HepG2 (cell line): ENCODE measurements around the gene PPP1R16B. TPM values are rescaled to one million over a fixed set of nuclear protein-coding genes. Genes with fewer than 3 reads are reported as not detected.

Source experiments
- ATAC-seq: fragments of 200-7000 bp; cut with Tn5 transposase; 3 replicates; pipeline ENCODE4 v1.9.1; 2020; ENCODE audit warnings: mild to moderate bottlenecking, moderate library complexity
- BruUV-seq: library from RNA; stranded (reverse); fragments of 400-500 nt; replicated peaks from 2 replicates; lab custom pipeline; 2021; lab: Mats Ljungman, UMichigan
- CTCF ChIA-PET: fragments of 300-600 bp; formaldehyde crosslinking; extraction: SDS; loops from one replicate; lab custom pipeline; 2021; ENCODE audit warnings: low total read pairs, inconsistent platforms, low intra/inter-chr PET ratio; lab: Yijun Ruan, JAX
- POLR2A ChIA-PET: fragments of 350-600 bp; sonication (Branson Sonifier 250); formaldehyde crosslinking; loops from one replicate; lab custom pipeline; 2020; ENCODE audit warnings: antibody characterized with exemption, inconsistent platforms; lab: Yijun Ruan, JAX
- DNase-seq: peaks from one replicate; pipeline ENCODE4 v3.0.0-alpha.2; 2015; ENCODE audit warnings: low spot score
- FAIRE-seq: peaks from 3 replicates; lab custom pipeline; 2011; peaks lifted over from hg19 to GRCh38; lab: Jason Lieb, UNC
- H2AFZ ChIP-seq: one replicate; pipeline ENCODE4 v1.6.1; 2011; ENCODE audit warnings: low read length, inconsistent platforms
- H3K27ac ChIP-seq: fragments of 300-600 bp; 3 replicates; pipeline ENCODE4 v1.8.0; 2011; ENCODE audit warnings: mixed run types, mild to moderate bottlenecking, mixed read lengths, low read length, inconsistent platforms; ENCODE audit not compliant: insufficient read depth; ENCODE audit errors: extremely low read length
- H3K27me3 ChIP-seq, 2 experiments: fragments of 200-600 bp in 1 of 2; 2 replicates in 1 of 2; 3 replicates in 1 of 2; pipeline versions ENCODE4 v1.6.0 to v1.8.0; 2011; ENCODE audit warnings: low read length in 2 of 2, mild to moderate bottlenecking in 2 of 2, moderate library complexity in 2 of 2, inconsistent platforms in 1 of 2; ENCODE audit not compliant: insufficient read depth in 2 of 2, control insufficient read depth in 1 of 2
- H3K36me3 ChIP-seq, 2 experiments: fragments of 200-600 bp in 1 of 2; replicated peaks in 1 of 2; 2 replicates in 1 of 2; 3 replicates in 1 of 2; pipeline versions ENCODE4 v1.5.1 to v1.8.0; 2011; ENCODE audit warnings: low read length in 2 of 2, inconsistent platforms in 1 of 2; ENCODE audit not compliant: insufficient read depth in 2 of 2, control insufficient read depth in 1 of 2
- H3K4me1 ChIP-seq: 2 replicates; pipeline ENCODE4 v1.5.1; 2012; ENCODE audit warnings: low read length, inconsistent platforms; ENCODE audit not compliant: insufficient read depth
- H3K4me2 ChIP-seq: 2 replicates; pipeline ENCODE4 v1.6.0; 2011; ENCODE audit warnings: low read depth, low read length, inconsistent platforms
- H3K4me3 ChIP-seq, 3 experiments: fragments of 200-600 bp in 1 of 3; sonication (generic), shearing (Covaris generic) in 1 of 3; replicated peaks in 1 of 3; 2 replicates each; pipeline ENCODE4 v1.5.1; 2011 to 2016; ENCODE audit warnings: low read length in 3 of 3, inconsistent platforms in 2 of 3, low read depth in 2 of 3, mild to moderate bottlenecking in 2 of 3, control low read depth in 1 of 3, mixed read lengths in 1 of 3; ENCODE audit not compliant: insufficient read depth in 1 of 3
- H3K79me2 ChIP-seq: one replicate; pipeline ENCODE4 v1.6.1; 2011; ENCODE audit warnings: low read length, inconsistent platforms; ENCODE audit not compliant: insufficient read depth
- H3K9ac ChIP-seq: 2 replicates; pipeline ENCODE4 v1.6.0; 2011; ENCODE audit warnings: mild to moderate bottlenecking, low read depth, low read length, inconsistent platforms; ENCODE audit not compliant: insufficient read depth
- H3K9me3 ChIP-seq: 2 replicates; pipeline ENCODE4 v1.5.1; 2012; ENCODE audit warnings: mild to moderate bottlenecking, low read length
- H4K20me1 ChIP-seq: 2 replicates; pipeline ENCODE4 v1.6.0; 2011; ENCODE audit warnings: inconsistent platforms, mild to moderate bottlenecking, low read length, moderate library complexity; ENCODE audit not compliant: insufficient read depth
- GABPB1 ChIP-seq: IDR thresholded peaks from 2 replicates; pipeline ENCODE4 v1.6.1; 2016; ENCODE audit warnings: mild to moderate bottlenecking, missing genetic modification reagents, moderate library complexity, missing compliant biosample characterization
- HMGXB4 ChIP-seq, 2 experiments: sonication (generic) in 1 of 2; formaldehyde crosslinking in 1 of 2; IDR thresholded peaks; 2 replicates each; pipeline versions ENCODE4 v1.4.0 to v1.6.1; 2018 to 2020; ENCODE audit warnings: missing genetic modification reagents in 2 of 2, borderline replicate concordance in 1 of 2, low read depth in 1 of 2, mild to moderate bottlenecking in 1 of 2, missing biosample characterization in 1 of 2
- NR2F1 ChIP-seq, 2 experiments: fragments of 450-650 bp in 1 of 2; formaldehyde crosslinking in 1 of 2; IDR thresholded peaks; 2 replicates each; pipeline versions ENCODE4 v1.5.0 to v1.6.1; 2016 to 2020; ENCODE audit warnings: mild to moderate bottlenecking in 1 of 2, missing compliant biosample characterization in 1 of 2, missing genetic modification reagents in 1 of 2, moderate library complexity in 1 of 2
- SNAPC4 ChIP-seq: sonication (generic); formaldehyde crosslinking; IDR thresholded peaks from 2 replicates; pipeline ENCODE4 v1.4.0; 2020; ENCODE audit warnings: mild to moderate bottlenecking, missing genetic modification reagents
- ZNF136 ChIP-seq: sonication (generic); formaldehyde crosslinking; IDR thresholded peaks from 2 replicates; pipeline ENCODE4 v1.8.1; 2022; ENCODE audit warnings: low read depth, mild to moderate bottlenecking, moderate library complexity, missing genetic modification reagents
- ZNF446 ChIP-seq: sonication (generic); formaldehyde crosslinking; IDR thresholded peaks from 2 replicates; pipeline ENCODE4 v1.5.0; 2020; ENCODE audit warnings: mild to moderate bottlenecking, missing genetic modification reagents
- WGBS: methylation state at CpG from one replicate; pipeline ENCODE4 v1.1.6; 2017; ENCODE audit warnings: low lambda C conversion rate; 5-methylcytosine and 5-hydroxymethylcytosine counted together
- in situ Hi-C: cut with HindIII; loops from 2 replicates; pipeline ENCODE4 v1.10.0; 2017; ENCODE audit warnings: low pct_unique_long_range_greater_than_20kb; ENCODE audit not compliant: extremely low pct_ligation_motif_present
- intact Hi-C: fragments of 100-400 bp; cut with micrococcal nuclease; formaldehyde crosslinking; loops from one replicate; pipeline ENCODE4 v1.10.0; 2022; ENCODE audit not compliant: unreplicated experiment
- polyA plus RNA-seq, 8 experiments: library from polyadenylated mRNA; depleted of rRNA in 3 of 8; stranded (reverse) in 7 of 8; unstranded in 1 of 8; fragments of >200 nt; fragmentation: Illumina TruSeq in 4 of 8; extraction: Trizol in 4 of 8; gene quantifications; 2 replicates each; pipeline versions ENCODE4 v1.2.1 to v1.2.3, GENCODE V29; 2011 to 2016; ENCODE audit warnings: low read depth in 4 of 8, missing spikeins in 1 of 8, mixed read lengths in 1 of 8; ENCODE audit not compliant: insufficient read depth in 1 of 8
- total RNA-seq, 5 experiments: library from RNA; depleted of rRNA; stranded (reverse); fragments of >200 nt; fragmentation: Illumina TruSeq; extraction: Trizol; gene quantifications; 2 replicates each; pipeline ENCODE4 v1.2.3, GENCODE V29; 2016; ENCODE audit warnings: low read depth in 1 of 5

PPP1R16B gene
- total and polyA plus RNA-seq, 2 of the 13 experiments (the other 11 are each of a cell fraction or from before 2014, with no cell fraction given), result 0.02 to 0.11 TPM

- BruUV-seq, result no TSS peak
- DNase-seq (no peak), FAIRE-seq (no peak), ATAC-seq (no peak)
- no peak overlapping the region for H3K9ac ChIP-seq
- no peaks in the 10 kb centered on the region for H3K36me3 ChIP-seq
- WGBS, result 14% methylated on average over 6 of the region's 6 CpGs
- no peak overlapping the region for H2AFZ ChIP-seq
- ChIA-PET CTCF (interaction anchor here (0.6 to 2.0 kb wide), 5 partner anchors 33 to 247 kb away, joined by 3 to 9 read pairs (median 3); partner anchors contain the start of gene FAM83D), POLR2A (no interaction called here)
- no peak overlapping the region for H3K27ac ChIP-seq
- H3K4me1 ChIP-seq, result peaks cover 17% of the 10 kb centered on the region
- H3K9me3 ChIP-seq, result no peaks in the 10 kb centered on the region
- no peaks in the 10 kb centered on the region for H4K20me1 ChIP-seq
- H3K79me2 ChIP-seq, result no peaks in the 10 kb centered on the region
- no peak overlapping the region for H3K4me2 ChIP-seq
- intact Hi-C loops, result loop anchor here (5.0 to 10.0 kb wide), 2 partner anchors 98 to 166 kb away; no protein-coding TSS in a partner anchor
- in situ Hi-C loops, result loop anchor here (5.0 kb wide), 1 partner anchor 246 kb away; no protein-coding TSS in a partner anchor
- H3K27me3 ChIP-seq, result peaks cover 8 to 18% of the 10 kb centered on the region in 2 experiments; a peak in 4 of 5 replicates
- no peak overlapping the region for H3K4me3 ChIP-seq
- TF ChIP-seq NR2F1 (CRISPR knock-in tag; IDR thresholded peaks at IDR 0.05) (no peak), ZNF446 (CRISPR knock-in tag) (0 out of 2 replicates have a peak, but pooled peaks have one; percentile 32)
These were observed 87.6 kb downstream of the PPP1R16B start for GRCh38 chr20:38893056-38893564.

DNA sequence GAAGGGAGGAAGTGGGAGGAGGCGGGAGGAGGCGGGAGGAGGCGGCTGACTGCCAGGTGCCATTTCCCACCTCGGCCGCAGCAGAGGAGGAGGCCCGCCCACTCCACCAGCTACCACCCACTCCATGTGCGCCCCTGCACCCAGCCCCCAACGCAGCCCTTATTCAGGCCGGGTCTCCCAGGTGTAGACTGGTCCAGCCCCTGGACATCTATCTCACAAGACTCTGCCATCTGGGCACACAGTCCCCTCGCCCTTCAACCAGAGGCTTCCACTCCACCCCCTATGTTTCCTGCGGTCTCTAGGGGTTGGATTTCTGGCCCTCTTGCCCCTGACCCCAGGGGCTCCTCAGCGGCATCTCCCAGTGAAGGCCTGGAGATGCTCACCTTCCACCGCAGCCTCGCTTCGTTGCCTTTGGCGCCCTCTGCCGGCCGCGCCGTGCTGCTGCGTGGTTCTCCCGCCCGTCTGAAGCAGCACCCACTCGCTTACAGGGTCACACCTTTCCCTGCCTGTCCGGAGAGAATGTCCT, 88.1 kb downstream of the PPP1R16B start:
- Histone ChIP-seq H3K4me2 (peak overlapping the region; percentile 78; the same call in 1 of the 2 replicates), H3K9me3 (no peaks in the 10 kb centered on the region), H3K27ac (no peak overlapping the region), H3K36me3 (no peaks in the 10 kb centered on the region), H3K4me3 (peak overlapping the region in 2 of 3 experiments; percentile 36 to 64; a peak in 3 of 6 replicates), H3K4me1 (peaks cover 12% of the 10 kb centered on the region), H3K9ac (no peak overlapping the region), H3K79me2 (no peaks in the 10 kb centered on the region), H2AFZ (no peak overlapping the region), H4K20me1 (no peaks in the 10 kb centered on the region), H3K27me3 (peaks cover 8 to 18% of the 10 kb centered on the region in 2 experiments; a peak in 4 of 5 replicates)
- 12% methylated on average over 25 of the region's 25 CpGs for WGBS
- ChIA-PET CTCF (interaction anchor here (0.5 to 2.0 kb wide), 8 partner anchors 32 to 256 kb away, joined by 3 to 9 read pairs (median 4); partner anchors contain the start of gene FAM83D), POLR2A (interaction anchor here (0.5 kb wide), 1 partner anchor 20 kb away, joined by 5 read pairs; no protein-coding TSS in a partner anchor)
- FAIRE-seq (no peak), DNase-seq (peak; percentile 43), ATAC-seq (peak; percentile 92)
- intact Hi-C loops, result loop anchor here (1.0 to 10.0 kb wide), 5 partner anchors 20 to 247 kb away; no protein-coding TSS in a partner anchor
- BruUV-seq, result no TSS peak
- in situ Hi-C loops, result loop anchor here (5.0 kb wide), 1 partner anchor 246 kb away; no protein-coding TSS in a partner anchor
- TF ChIP-seq GABPB1, result peak; percentile 53
- no peak for TF ChIP-seq SNAPC4 (CRISPR knock-in tag)
- peak in 1 of 2 experiments; percentile 71; a peak in 3 of 4 replicates for TF ChIP-seq HMGXB4 (CRISPR knock-in tag; IDR thresholded peaks at IDR 0.05; ENCODE audit: borderline replicate concordance in 1 of 2, low read depth in 1 of 2)
- no peak for TF ChIP-seq ZNF136 (CRISPR knock-in tag)
